Endodermal cell (in vitro differentiated cells): Measurements from ENCODE around the gene NDST1. TPM values are rescaled to one million over a fixed set of nuclear protein-coding genes. Genes with fewer than 3 reads are reported as not detected.
A peak's percentile ranks its signal among the peaks of the same experiment; 100 is the strongest.

ENCODE experiments used
- DNase-seq: peaks from one replicate; pipeline ENCODE4 v3.0.0-alpha.2; 2017
- H3K27ac ChIP-seq: 2 replicates; pipeline ENCODE4 v1.5.1; 2013; ENCODE audit warnings: mild to moderate bottlenecking, low read depth, low read length, moderate library complexity
- H3K27me3 ChIP-seq: 2 replicates; pipeline ENCODE4 v1.6.1; 2013; ENCODE audit warnings: mild to moderate bottlenecking, low read length, moderate library complexity; ENCODE audit not compliant: insufficient read depth, control insufficient read depth, poor library complexity, severe bottlenecking
- H3K36me3 ChIP-seq: 2 replicates; pipeline ENCODE4 v1.7.0; 2013; ENCODE audit warnings: mild to moderate bottlenecking, low read length, moderate library complexity; ENCODE audit not compliant: control insufficient read depth, insufficient read depth
- H3K4me1 ChIP-seq: one replicate; pipeline ENCODE4 v1.7.0; 2013; ENCODE audit warnings: low read length; ENCODE audit not compliant: control insufficient read depth, insufficient read depth
- H3K4me3 ChIP-seq: 2 replicates; pipeline ENCODE4 v1.5.1; 2013; ENCODE audit warnings: mild to moderate bottlenecking, low read length, moderate library complexity
- H3K9ac ChIP-seq: 2 replicates; pipeline ENCODE4 v1.6.1; 2013; ENCODE audit warnings: mild to moderate bottlenecking, low read length, moderate library complexity; ENCODE audit not compliant: poor library complexity, severe bottlenecking; ENCODE audit errors: extremely low read depth
- H3K9me3 ChIP-seq: 2 replicates; pipeline ENCODE4 v1.6.1; 2013; ENCODE audit warnings: mild to moderate bottlenecking, low read length, moderate library complexity; ENCODE audit not compliant: control insufficient read depth
- H3K27ac Mint-ChIP-seq: 2 replicates; pipeline ENCODE4 v1.8.0; 2020; ENCODE audit warnings: mixed read lengths
- H3K27me3 Mint-ChIP-seq: 2 replicates; pipeline ENCODE4 v1.8.0; 2021; ENCODE audit warnings: mild to moderate bottlenecking, mixed read lengths; ENCODE audit not compliant: insufficient read depth
- H3K36me3 Mint-ChIP-seq: 2 replicates; pipeline ENCODE4 v1.8.0; 2020; ENCODE audit warnings: low read depth, mixed read lengths
- H3K4me1 Mint-ChIP-seq: 2 replicates; pipeline ENCODE4 v1.8.0; 2020; ENCODE audit warnings: mixed read lengths
- H3K4me3 Mint-ChIP-seq: 2 replicates; pipeline ENCODE4 v1.8.0; 2020; ENCODE audit warnings: mild to moderate bottlenecking, moderate library complexity, mixed read lengths
- H3K9me3 Mint-ChIP-seq: 2 replicates; pipeline ENCODE4 v1.8.0; 2020; ENCODE audit warnings: mild to moderate bottlenecking, mixed read lengths
- WGBS, 2 experiments: methylation state at CpG; one replicate each; pipeline versions ENCODE4 v1.1.5 to v1.1.7; 2013; ENCODE audit warnings: missing lambda C conversion rate in 2 of 2, mixed read lengths in 1 of 2; ENCODE audit not compliant: insufficient coverage in 1 of 2, insufficient read length in 1 of 2; 5-methylcytosine and 5-hydroxymethylcytosine counted together
- total RNA-seq, 2 donors: library from RNA; stranded (reverse); fragmentation: NEBNext Ultra II Directional in 1 of 2; extraction: Animal tissue kit (Norgen Biotek cat#: 25700) in 1 of 2; gene quantifications; 2 replicates in 1 of 2; 3 replicates in 1 of 2; pipeline ENCODE4 v1.2.1, GENCODE V29; 2021
- TF ChIP-seq, protein P1 (sequence below): fragments of 200-600 bp; sonication (generic); conservative IDR thresholded peaks from 2 replicates; pipeline ENCODE4 v1.5.0; 2021; ENCODE audit warnings: antibody characterized with exemption, mild to moderate bottlenecking

The NDST1 gene
- total RNA-seq, 2 donors from 2014 or later: 53.3 to 71.7 TPM

DNA sequence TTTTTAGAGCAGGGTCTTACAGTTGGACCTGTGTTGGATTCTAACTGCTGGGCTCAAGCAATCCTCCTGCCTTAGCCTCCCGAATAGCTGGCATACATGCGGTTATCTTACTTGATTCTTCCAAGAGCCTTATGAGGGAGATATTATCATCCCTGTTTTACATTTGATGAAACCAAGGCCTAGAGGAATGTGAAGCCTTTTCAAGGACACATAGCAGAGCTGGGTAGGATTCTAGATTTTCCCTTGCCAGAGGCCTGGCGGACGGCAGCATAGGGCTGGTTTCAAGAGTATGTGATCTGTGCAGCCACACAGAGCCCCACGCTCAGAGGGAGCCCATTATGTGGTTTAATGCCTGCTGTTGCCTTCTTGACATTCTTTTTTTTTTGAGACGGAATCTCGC lies 24.2 kb downstream of the NDST1 start:
- H3K27ac Mint-ChIP-seq: no peak overlapping the region
- Histone ChIP-seq H3K9ac (no peak overlapping the region), H3K27me3 (no peaks in the 10 kb centered on the region), H3K4me1 (peaks cover 9% of the 10 kb centered on the region), H3K9me3 (peaks cover 8% of the 10 kb centered on the region), H3K36me3 (peaks cover 72% of the 10 kb centered on the region), H3K27ac (no peak overlapping the region), H3K4me3 (no peak overlapping the region)
- 90 to 93% methylated on average over 7 of the region's 7 CpGs for WGBS, 2 experiments
- H3K4me1 Mint-ChIP-seq: peaks cover 15% of the 10 kb centered on the region
- DNase-seq: no peak
- H3K9me3 Mint-ChIP-seq: peaks cover 6% of the 10 kb centered on the region
- no peak overlapping the region for H3K4me3 Mint-ChIP-seq
- H3K36me3 Mint-ChIP-seq: peaks cover 62% of the 10 kb centered on the region
- no peaks in the 10 kb centered on the region for H3K27me3 Mint-ChIP-seq
- TF ChIP-seq, protein P1, sequence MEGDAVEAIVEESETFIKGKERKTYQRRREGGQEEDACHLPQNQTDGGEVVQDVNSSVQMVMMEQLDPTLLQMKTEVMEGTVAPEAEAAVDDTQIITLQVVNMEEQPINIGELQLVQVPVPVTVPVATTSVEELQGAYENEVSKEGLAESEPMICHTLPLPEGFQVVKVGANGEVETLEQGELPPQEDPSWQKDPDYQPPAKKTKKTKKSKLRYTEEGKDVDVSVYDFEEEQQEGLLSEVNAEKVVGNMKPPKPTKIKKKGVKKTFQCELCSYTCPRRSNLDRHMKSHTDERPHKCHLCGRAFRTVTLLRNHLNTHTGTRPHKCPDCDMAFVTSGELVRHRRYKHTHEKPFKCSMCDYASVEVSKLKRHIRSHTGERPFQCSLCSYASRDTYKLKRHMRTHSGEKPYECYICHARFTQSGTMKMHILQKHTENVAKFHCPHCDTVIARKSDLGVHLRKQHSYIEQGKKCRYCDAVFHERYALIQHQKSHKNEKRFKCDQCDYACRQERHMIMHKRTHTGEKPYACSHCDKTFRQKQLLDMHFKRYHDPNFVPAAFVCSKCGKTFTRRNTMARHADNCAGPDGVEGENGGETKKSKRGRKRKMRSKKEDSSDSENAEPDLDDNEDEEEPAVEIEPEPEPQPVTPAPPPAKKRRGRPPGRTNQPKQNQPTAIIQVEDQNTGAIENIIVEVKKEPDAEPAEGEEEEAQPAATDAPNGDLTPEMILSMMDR: no peak

DNA sequence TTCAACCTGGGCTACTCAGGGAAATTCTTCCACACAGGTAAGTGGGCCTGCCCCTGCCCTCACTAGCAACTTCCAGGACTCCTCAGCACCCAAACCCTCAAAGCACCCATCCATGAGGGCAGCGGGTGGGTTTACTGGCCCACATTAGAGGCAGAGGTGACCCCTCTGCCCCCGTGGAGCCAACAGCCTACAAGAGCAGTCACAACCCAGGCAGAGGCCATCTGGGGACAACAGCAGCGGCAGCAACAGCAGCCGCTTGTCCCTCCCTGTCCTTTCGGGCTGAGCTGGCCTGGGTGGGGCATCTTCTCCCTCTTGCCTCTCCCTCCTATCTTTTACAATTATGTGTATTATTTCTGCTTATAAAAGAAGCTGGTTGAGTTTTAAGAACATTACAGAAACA lies 25.1 kb downstream of the NDST1 start:
- peaks cover 15% of the 10 kb centered on the region for H3K9me3 ChIP-seq
- DNase-seq: no peak
- no peaks in the 10 kb centered on the region for H3K27me3 ChIP-seq
- H3K4me1 ChIP-seq: peaks cover 9% of the 10 kb centered on the region
- Mint-ChIP-seq H3K4me3 (no peak overlapping the region), H3K36me3 (peaks cover 64% of the 10 kb centered on the region), H3K4me1 (peaks cover 15% of the 10 kb centered on the region), H3K9me3 (peaks cover 13% of the 10 kb centered on the region), H3K27ac (peak overlapping the region; percentile 27), H3K27me3 (no peaks in the 10 kb centered on the region)
- H3K36me3 ChIP-seq: peaks cover 74% of the 10 kb centered on the region
- no peak overlapping the region for H3K9ac ChIP-seq
- H3K4me3 ChIP-seq: no peak overlapping the region
- WGBS, 2 experiments: 96% methylated on average over 5 of the region's 5 CpGs; no CpG with 5 or more reads in 1 of the 2 experiments
- no peak overlapping the region for H3K27ac ChIP-seq
- TF ChIP-seq, protein P1: no peak

DNA sequence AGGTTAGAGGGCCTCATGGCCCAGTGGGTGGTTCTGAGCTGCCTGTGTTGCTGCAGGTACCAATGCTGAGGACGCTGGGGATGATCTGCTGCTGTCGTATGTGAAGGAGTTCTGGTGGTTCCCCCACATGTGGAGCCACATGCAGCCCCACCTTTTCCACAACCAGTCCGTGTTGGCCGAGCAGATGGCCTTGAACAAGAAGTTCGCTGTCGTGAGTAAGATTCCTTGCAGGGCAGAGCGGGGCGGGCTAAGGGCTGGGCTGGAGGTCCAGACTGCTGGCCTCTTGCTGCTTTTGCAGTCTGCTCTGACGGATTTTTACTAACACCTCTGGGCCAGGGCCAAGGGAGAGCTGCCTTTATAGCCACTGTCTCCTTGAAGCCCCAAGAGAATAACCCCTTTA lies 26.9 kb downstream of the NDST1 start:
- H3K27me3 Mint-ChIP-seq: no peaks in the 10 kb centered on the region
- TF ChIP-seq, protein P1: no peak
- H3K27ac Mint-ChIP-seq: no peak overlapping the region
- Histone ChIP-seq H3K4me3 (no peak overlapping the region), H3K27ac (no peak overlapping the region), H3K9me3 (peaks cover 15% of the 10 kb centered on the region), H3K27me3 (no peaks in the 10 kb centered on the region), H3K4me1 (peaks cover 5% of the 10 kb centered on the region), H3K36me3 (peaks cover 82% of the 10 kb centered on the region), H3K9ac (no peak overlapping the region)
- no peak for DNase-seq
- peaks cover 72% of the 10 kb centered on the region for H3K36me3 Mint-ChIP-seq
- H3K4me1 Mint-ChIP-seq: peaks cover 10% of the 10 kb centered on the region
- no peak overlapping the region for H3K4me3 Mint-ChIP-seq
- 94% methylated on average over 8 to 9 of the region's 9 CpGs for WGBS, 2 experiments
- H3K9me3 Mint-ChIP-seq: peaks cover 14% of the 10 kb centered on the region
